ENCODE results near the gene SOCS1.

SOCS1 gene

DNA sequence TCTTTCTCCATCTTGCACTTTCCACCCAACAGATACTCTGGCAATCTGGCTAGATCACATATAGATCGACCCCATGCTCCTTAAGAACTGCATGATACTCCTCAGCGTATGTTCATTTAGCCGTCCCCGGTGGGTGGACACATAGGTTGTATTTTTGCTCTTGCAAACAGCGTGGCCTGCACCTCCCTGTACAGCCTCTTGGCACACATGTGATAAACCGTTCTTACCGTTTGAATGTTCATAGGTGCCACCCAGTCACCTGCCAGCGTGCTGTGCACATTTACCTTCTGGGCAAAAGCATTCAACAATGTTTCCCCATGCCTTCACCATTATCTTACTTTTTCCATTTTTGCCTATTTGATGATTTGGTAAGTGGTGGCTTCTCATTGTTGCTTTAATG is 6.9 kb upstream of the SOCS1 start:
- in situ Hi-C loops (cut with MboI; ENCODE audit: low sequenced_read_pairs): no loop called here

DNA sequence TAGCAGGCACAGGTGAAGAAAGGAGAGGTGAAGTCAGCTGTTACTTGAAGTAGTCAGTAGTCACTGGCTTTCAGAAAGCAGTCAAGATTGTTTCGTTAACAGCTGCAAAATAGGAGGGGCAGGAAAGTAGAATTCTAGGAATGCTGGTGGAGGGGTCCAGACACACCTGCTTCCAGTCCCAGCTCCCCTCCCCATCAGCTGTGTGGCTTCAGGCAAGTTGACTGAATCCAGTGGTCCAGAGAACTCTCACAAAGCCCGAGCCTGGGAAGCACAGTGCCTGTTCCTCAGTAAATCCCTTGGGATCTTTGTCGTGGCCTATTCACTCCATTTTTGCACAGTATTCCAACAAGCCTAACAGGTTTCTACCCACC is 4.6 kb upstream of the SOCS1 start:
- in situ Hi-C loops (cut with MboI; ENCODE audit: low sequenced_read_pairs): no loop called here

DNA sequence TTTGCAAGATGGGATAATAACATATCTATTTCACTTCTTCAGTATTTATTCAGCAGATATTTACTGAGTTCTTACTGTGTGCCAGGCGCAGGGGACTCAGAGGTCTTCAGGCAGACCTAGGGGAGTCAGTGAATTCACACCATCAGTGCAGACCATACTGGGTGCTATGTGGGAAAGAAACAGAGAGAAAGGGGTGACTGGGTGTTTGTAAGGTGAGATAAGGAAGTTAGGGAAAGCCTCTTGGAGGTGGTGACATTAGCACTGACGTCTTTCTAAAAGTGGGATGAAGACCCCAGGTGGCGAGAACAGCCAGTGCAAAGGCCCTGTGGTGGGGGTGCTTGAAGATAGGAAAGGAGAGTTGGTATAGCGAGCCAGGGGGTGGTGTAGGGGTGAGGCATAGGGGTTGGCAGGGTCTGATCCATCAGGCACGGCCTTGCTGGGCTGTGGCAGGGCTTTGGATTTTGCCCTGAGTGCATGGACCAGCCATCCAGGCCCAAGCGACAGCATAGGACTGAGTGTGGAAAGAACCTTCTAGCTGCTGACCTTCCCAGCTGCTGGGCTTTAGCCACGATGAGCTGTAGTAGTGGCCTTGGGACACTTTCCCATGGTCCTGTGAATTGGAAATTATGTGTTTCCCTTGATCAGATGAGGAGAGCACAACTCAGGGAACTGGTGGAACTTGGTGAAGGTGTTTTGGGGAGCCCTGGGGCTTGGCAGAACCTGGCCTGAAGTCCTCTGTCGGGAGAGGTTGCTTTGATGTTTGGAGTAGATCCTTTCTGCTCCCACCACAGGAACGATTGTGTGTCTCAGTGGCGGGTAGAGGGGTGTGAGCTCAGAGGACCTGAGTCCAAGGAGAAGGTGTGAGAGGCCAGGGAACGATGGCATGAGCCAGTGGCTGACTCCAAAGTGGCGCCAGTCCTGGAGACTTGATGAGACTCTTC is 3.9 kb upstream of the SOCS1 start:
- in situ Hi-C loops (cut with MboI; ENCODE audit: low sequenced_read_pairs): no loop called here

GRCh38 chr16:11258553-11259492 is 2.8 kb upstream of the SOCS1 start:
- in situ Hi-C loops (cut with MboI; ENCODE audit: low sequenced_read_pairs): no loop called here

DNA sequence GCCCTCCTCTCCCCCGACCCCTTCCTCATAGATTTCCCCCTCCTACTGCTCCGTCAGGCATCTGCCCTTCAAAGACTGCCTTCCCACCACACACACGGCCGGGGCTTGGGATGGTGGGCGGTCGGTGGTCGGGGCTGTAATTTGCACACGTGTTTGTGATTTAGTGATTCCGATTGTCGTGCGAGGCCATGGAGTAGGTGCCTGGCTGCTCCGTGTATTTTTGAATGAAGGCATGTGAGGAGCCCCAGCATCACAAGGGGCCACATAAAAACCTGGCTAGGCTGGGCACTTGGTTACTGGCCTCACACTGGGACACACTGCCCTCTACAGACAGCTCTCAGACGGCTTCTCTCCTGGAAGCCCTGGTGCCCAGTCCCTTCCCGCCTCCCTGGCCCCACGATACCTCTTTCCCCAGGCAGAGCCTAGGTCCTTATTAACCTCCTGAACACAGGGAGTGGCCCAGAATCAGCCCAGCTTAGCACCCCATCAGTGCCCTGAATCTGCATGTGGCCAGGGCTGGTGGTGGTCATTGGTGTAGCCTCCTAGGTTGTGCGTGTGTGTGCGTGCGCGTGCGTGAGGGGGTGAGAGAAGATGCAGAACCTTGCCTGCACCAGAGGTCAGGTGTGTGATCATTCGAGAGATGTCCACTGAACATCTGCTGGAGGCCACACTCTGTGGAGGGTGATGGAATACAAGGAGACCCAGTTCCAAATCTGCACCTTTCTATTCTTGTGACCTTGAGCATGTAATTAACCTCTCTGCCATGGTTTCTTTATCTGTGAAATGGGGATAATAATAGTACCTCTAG is 1.3 kb upstream of the SOCS1 start:
- in situ Hi-C loops (cut with MboI; ENCODE audit: low sequenced_read_pairs): no loop called here

DNA sequence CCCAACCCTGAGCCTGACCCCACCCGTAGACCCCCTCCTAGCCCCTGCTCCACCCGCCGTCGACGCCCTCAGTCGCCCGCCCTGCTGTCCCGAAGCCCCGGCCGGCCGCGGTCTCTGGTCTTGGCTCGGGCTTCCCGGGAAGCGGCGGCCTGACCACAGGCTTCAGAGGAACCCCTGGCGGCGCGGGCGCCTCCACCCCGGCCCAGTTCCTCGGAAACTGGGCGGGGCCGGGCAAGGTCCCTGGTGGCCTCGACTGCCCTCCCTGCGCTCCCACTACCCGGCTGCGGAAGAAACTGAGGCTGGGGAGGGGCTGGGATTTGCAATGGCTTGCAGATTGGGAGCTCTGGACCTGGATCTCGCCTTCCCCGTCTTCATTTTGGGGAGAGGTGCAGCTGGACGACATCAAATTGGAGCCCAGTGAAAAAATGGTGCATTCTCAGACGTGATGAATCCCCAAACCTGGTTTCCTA is 692 bp upstream of the SOCS1 start:
- in situ Hi-C loops (cut with MboI; ENCODE audit: low sequenced_read_pairs): no loop called here

DNA sequence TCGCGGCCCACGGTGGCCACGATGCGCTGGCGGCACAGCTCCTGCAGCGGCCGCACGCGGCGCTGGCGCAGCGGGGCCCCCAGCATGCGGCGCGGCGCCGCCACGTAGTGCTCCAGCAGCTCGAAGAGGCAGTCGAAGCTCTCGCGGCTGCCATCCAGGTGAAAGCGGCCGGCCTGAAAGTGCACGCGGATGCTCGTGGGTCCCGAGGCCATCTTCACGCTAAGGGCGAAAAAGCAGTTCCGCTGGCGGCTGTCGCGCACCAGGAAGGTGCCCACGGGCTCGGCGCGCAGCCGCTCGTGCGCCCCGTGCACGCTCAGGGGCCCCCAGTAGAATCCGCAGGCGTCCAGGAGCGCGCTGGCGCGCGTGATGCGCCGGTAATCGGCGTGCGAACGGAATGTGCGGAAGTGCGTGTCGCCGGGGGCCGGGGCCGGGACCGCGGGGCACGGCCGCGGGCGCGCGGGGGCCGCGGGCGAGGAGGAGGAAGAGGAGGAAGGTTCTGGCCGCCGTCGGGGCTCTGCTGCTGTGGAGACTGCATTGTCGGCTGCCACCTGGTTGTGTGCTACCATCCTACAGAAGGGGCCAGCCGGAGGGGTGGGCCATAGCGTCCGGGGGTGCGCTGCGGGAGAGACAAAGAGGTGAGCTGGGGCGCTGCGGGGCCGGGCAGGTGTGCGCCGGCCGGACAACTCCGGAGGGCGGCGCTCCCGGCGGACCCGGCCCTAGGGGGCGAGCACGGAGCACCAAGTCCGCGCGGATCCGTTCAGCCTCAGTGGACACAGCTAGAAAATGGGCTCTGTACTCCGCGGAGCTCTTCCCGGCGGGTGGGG is 879 bp downstream of the SOCS1 start:
- in situ Hi-C loops (cut with MboI; ENCODE audit: low sequenced_read_pairs): no loop called here

DNA sequence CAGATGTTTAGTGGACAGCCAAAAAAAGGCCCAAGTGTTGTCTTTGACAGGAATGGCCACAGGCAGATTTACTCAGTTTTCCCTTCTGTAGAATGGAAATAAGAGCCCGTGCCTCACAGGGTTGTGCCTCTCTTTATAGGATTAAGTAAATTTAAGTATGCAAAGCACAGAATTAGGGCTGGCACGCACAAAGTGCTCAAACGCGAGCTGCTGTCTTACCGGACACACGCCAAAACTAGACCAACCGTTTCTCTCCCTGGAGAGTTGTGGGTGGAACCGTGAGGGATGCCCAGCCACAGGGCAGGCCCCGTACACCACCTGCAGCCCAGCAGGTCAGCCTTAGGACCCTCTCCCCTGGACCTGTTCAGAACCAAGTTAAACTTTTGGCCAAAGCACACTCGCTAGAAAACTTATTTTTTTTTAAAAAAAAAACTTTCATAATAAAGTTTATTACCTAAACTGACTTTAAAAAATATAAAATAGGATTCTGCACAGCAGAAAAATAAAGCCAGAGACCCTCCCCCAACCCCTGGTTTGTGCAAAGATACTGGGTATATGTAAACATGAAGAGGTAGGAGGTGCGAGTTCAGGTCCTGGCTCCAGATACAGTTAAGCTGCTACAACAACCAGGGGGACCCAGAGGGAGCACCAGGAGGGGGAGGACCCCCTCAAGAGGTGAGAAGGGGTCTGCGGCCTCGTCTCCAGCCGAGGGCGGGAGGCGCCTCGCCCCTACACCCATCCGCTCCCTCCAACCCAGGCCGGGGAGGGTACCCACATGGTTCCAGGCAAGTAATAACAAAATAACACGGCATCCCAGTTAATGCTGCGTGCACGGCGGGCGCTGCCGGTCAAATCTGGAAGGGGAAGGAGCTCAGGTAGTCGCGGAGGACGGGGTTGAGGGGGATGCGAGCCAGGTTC is 1.8 kb downstream of the SOCS1 start:
- in situ Hi-C loops (cut with MboI; ENCODE audit: low sequenced_read_pairs): no loop called here

DNA sequence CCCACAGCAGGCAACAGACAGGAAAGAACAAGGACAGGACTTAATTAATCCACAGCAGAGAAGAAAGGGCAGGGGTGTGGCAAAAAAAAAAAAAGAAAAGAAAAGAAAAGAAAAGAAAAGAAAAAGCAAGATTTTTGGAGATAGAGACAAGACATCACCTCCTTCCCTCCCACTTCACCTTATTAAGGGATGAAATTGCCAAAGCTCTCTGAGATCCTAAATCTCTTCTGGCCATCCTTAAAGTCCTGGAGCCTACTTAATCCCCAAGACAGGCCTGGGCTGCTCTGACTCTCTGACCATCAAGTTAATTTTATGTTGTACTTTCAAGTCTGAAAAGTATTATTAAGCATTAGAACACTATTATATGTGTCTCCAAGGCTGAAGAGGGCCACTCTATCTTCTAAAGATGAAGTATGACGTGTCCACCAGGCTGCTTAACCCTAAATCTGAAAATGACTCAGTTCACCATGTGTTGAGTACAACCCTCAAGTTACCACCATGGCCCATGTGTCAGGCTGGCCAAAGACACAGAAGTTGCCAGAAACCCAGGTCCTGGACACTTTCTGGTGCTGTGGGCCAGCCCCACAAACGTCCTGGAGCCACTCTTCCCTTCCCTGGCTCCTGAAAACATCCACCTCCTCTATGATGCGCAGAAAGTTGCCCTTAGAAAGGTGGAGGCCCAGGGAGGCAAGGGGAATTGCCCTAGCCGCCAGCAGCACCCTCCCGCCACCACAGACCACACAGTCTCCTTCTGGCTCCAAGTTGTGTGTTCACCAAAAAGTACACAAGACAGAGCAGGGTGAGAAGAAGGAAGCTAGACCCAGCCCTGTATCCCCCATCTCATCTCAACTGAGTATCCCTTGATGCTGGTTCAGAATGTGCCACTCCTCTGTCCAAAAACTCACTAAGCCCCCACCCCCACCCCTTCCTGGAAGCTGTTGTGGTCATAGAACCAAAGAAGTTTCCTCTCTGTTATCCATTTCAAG is 2.7 kb downstream of the SOCS1 start:
- in situ Hi-C loops (cut with MboI; ENCODE audit: low sequenced_read_pairs): no loop called here

- in situ Hi-C loops (cut with MboI; ENCODE audit: low sequenced_read_pairs): no loop called here
Observed at GRCh38 chr16:11252482-11252931, 3.5 kb downstream of the SOCS1 start.

DNA sequence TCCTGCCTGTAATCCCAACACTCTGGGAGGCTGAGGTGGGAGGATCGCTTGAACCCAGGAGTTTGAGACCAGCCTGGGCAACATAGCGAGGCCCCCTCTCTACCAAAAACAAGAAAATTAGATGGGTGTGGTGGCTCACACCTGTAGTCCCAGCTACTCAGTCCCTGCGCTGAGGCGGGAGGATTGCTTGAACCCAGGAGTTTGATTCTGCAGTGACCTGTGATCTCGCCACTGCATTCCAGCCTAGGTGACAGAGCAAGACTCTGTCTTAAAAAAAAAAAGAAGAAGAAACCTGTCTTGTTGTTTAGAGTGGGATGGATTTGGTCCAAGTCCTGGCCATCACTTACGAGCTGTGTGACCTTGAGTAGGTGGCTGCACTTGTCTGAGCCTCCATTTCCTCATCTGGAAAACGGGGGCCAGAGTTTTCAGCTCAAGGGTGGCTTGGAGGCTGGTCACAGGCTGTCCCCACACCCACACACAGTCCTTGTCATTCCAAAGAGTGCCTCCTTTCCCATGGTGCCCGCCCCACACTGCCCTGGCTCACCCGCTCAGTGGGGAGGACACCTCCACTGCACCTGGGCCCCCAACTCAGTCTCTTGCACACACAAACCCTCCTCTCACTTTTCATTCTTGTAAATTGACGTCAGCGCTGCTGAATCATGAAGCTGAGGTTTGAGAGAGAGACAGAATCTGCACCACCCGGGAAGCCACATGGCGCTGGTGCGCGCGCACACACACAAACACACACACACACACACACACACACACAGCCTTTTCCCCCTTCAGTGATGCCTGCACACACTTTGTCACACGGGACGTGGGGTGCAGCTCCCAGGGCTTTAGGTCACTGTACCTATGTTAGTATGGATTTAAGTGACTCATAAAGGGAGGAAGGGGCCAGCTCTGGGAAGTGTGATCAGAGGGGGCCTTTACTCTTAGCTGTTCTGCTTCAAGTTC is 4.2 kb downstream of the SOCS1 start:
- in situ Hi-C loops (cut with MboI; ENCODE audit: low sequenced_read_pairs): no loop called here

DNA sequence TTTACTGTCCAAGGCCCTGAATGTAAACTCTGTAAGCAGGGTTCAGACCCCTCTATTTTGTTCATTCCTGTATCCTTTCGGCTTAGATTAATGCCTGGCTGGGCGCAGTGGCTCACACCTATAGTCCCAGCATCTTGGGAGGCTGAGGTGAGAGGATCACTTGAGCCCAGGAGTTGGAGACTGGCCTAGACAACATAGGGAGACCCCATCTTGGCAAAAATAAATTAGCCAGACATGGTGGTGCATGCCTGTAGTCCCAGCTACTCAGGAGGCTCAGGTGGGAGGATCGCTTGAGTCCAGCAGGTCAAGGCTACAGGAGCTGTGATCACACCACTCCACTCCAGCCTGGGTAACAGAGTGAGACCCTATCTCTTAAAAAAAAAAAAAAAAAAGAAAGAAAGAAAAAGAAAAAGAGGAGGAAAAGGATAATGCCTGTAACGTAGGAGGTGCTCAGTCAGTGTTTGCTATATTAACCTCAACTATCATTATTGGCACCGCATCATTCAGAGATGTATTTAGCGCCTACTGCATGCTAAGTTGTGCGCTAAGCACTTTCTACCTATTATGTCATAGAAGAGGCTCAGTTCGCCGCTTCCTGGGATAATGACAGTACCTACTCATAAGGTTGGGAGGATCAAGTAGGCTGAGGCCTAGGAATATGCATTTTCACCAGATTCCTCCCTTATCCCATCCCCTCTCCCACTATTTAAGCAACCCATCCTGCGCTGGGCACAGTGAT is 5.0 kb downstream of the SOCS1 start:
- in situ Hi-C loops (cut with MboI; ENCODE audit: low sequenced_read_pairs): no loop called here

DNA sequence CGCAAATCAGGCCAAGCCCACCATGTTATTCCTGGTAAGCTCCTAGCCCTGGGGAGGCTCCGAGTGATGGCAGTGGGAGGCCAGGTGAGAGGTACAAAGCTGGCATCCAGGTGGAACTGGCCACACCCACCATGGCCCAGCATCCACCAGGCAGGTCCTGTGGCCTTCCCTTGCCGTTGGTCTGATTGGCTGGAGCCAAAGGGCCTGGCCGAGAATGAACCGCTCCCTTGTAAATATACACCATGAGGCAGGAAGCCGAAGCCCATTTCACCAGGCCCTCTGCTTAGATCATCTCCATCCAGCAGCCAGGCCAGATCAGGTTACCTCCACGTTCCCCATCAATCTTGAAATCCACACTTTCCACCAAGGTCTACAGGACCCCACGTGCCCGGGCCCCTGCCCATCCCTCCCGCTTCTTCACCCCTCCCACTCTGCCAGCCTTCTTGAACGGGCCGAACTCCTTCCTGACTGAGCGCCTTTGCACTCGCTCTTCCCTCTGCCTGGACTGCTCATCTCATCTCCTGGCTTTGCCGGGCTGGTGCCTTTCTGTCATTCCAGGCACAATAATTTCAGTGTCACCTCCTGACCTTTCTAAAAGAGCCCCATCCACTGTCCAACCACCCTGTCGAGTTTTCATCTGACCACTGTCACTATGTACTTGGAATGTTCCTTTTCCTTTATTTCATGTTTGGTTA is 5.8 kb downstream of the SOCS1 start:
- in situ Hi-C loops (cut with MboI; ENCODE audit: low sequenced_read_pairs): no loop called here

- in situ Hi-C loops (cut with MboI; ENCODE audit: low sequenced_read_pairs): no loop called here
Observed at GRCh38 chr16:11249233-11250061, 6.6 kb downstream of the SOCS1 start.

Measured in hTERT RPE-1 (cell line).